Smooth muscle cell (in vitro differentiated cells): ENCODE data around the gene TNRC6B. TPM values are rescaled to one million over a fixed set of nuclear protein-coding genes. Genes with fewer than 3 reads are reported as not detected.

Experiments used
- DNase-seq: peaks from one replicate; lab custom pipeline; 2025; ENCODE audit not compliant: unreplicated experiment; lab: John Stamatoyannopoulos, UW
- H2AFZ ChIP-seq: fragments of 200-600 bp; sonication (generic); 2 replicates; pipeline ENCODE4 v1.6.0; 2016; ENCODE audit warnings: antibody characterized with exemption, low read depth, mild to moderate bottlenecking
- H3F3A ChIP-seq: fragments of 200-600 bp; sonication (generic); 2 replicates; pipeline ENCODE4 v1.6.0; 2017; ENCODE audit warnings: antibody characterized with exemption, low read depth
- H3K27ac ChIP-seq: fragments of 200-600 bp; sonication (generic); 2 replicates; pipeline ENCODE4 v1.5.1; 2016; ENCODE audit warnings: low read depth, mild to moderate bottlenecking
- H3K27me3 ChIP-seq: fragments of 200-600 bp; sonication (generic); 2 replicates; pipeline ENCODE4 v1.6.1; 2016; ENCODE audit warnings: low read depth, mild to moderate bottlenecking
- H3K36me3 ChIP-seq: fragments of 200-600 bp; sonication (generic); 2 replicates; pipeline ENCODE4 v1.5.1; 2016; ENCODE audit warnings: low read depth
- H3K4me1 ChIP-seq: fragments of 200-600 bp; sonication (generic); 2 replicates; pipeline ENCODE4 v1.5.1; 2016; ENCODE audit warnings: low read depth
- H3K4me2 ChIP-seq: fragments of 200-600 bp; sonication (generic); 2 replicates; pipeline ENCODE4 v1.6.0; 2016; ENCODE audit warnings: mild to moderate bottlenecking
- H3K4me3 ChIP-seq: fragments of 200-600 bp; sonication (generic); 2 replicates; pipeline ENCODE4 v1.5.1; 2016; ENCODE audit warnings: mild to moderate bottlenecking
- H3K79me2 ChIP-seq: fragments of 200-600 bp; sonication (generic); 2 replicates; pipeline ENCODE4 v1.6.0; 2016; ENCODE audit warnings: low read depth, mild to moderate bottlenecking
- H3K9ac ChIP-seq: fragments of 200-600 bp; sonication (generic); 2 replicates; pipeline ENCODE4 v1.6.0; 2016; ENCODE audit warnings: low read depth
- H3K9me3 ChIP-seq: fragments of 200-600 bp; sonication (generic); replicated peaks from 2 replicates; pipeline ENCODE4 v1.5.1; 2016; ENCODE audit warnings: low read depth
- H4K20me1 ChIP-seq: fragments of 200-600 bp; sonication (generic); 2 replicates; pipeline ENCODE4 v1.6.0; 2016; ENCODE audit warnings: low read depth
- WGBS: methylation state at CpG from one replicate; pipeline ENCODE4 v1.1.7; 2016; ENCODE audit warnings: low lambda C conversion rate; 5-methylcytosine and 5-hydroxymethylcytosine counted together
- polyA plus RNA-seq: library from polyadenylated mRNA; unstranded; fragments of >200 nt; fragmentation: Nextera tagmentation; extraction: Ambion mirVana; gene quantifications from 2 replicates; pipeline ENCODE4 v1.2.1, GENCODE V29; 2016
- total RNA-seq: library from RNA; depleted of rRNA; stranded (reverse); fragments of >200 nt; gene quantifications from 2 replicates; pipeline ENCODE4 v1.2.3, GENCODE V29; 2014
- TF ChIP-seq, protein P1 (sequence below): fragments of 200-600 bp; sonication (generic); IDR thresholded peaks from 2 replicates; pipeline ENCODE4 v1.5.1; 2017; ENCODE audit warnings: borderline replicate concordance, mild to moderate bottlenecking, antibody characterized with exemption; ENCODE audit not compliant: insufficient read depth, poor library complexity, severe bottlenecking

Gene TNRC6B
- total and polyA plus RNA-seq, 2 experiments from 2014 or later, result 21.5 to 44.4 TPM

DNA sequence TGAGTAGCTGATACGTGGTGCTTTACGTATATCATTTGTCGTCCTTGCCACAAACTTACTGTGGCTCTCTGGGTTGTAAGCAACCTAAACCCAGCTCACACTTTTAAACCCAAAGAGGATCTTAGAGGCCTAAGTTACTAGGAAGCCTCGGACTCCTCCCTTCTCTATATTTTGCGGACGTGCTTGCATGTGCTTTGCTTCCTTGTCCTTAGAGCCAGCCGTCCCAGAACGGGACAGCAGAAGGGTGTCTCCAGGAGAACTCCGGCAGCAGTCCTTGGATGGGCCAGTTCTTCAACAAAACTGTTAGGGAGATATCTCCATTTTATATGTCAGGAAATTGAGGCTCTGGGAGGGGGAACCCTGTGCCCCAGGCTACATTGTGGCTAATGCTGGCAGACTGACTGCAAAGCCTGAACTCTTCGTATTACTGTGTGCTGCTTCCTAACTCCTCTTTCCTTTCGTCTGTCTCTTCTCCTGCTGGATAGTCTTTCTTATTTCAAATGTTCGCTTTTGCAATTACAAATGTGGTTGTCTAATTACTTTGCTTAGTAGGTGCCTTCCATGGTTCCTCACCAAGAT is 33.8 kb downstream of the TNRC6B start:
- Histone ChIP-seq H3K27ac (no peak overlapping the region), H3K4me1 (peaks cover 11% of the 10 kb centered on the region), H3K4me3 (no peak overlapping the region), H3K9ac (no peak overlapping the region), H2AFZ (no peak overlapping the region), H3K27me3 (no peaks in the 10 kb centered on the region), H3K79me2 (peaks cover 97% of the 10 kb centered on the region), H3K4me2 (no peak overlapping the region), H3K9me3 (no peaks in the 10 kb centered on the region), H3F3A (no peaks in the 10 kb centered on the region), H3K36me3 (no peaks in the 10 kb centered on the region), H4K20me1 (peaks cover 100% of the 10 kb centered on the region)
- 81% methylated on average over 12 of the region's 12 CpGs for WGBS
- no peak for DNase-seq
- TF ChIP-seq, protein P1, sequence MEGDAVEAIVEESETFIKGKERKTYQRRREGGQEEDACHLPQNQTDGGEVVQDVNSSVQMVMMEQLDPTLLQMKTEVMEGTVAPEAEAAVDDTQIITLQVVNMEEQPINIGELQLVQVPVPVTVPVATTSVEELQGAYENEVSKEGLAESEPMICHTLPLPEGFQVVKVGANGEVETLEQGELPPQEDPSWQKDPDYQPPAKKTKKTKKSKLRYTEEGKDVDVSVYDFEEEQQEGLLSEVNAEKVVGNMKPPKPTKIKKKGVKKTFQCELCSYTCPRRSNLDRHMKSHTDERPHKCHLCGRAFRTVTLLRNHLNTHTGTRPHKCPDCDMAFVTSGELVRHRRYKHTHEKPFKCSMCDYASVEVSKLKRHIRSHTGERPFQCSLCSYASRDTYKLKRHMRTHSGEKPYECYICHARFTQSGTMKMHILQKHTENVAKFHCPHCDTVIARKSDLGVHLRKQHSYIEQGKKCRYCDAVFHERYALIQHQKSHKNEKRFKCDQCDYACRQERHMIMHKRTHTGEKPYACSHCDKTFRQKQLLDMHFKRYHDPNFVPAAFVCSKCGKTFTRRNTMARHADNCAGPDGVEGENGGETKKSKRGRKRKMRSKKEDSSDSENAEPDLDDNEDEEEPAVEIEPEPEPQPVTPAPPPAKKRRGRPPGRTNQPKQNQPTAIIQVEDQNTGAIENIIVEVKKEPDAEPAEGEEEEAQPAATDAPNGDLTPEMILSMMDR, result no peak

DNA sequence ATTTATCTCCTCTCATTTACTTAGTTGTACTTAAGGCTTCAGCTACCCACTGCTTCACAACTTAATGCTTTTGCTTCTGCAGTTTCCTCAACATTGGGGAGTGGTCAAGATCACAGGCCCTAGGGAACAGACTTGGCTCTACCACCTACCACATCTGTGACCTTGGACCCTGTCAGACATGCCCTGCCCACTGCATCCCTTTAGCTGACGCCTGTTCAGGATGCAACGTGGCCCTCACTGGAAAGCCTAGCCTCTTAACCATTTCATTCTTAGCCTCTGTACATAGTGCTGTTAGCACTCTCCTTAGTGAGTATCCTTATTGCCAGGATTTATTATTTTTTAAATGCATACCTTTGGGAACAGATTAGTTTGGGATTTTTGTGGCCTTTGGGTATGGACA is 34.4 kb downstream of the TNRC6B start:
- Histone ChIP-seq H3K9ac (no peak overlapping the region), H3K4me2 (no peak overlapping the region), H4K20me1 (peaks cover 100% of the 10 kb centered on the region), H3F3A (no peaks in the 10 kb centered on the region), H3K4me3 (no peak overlapping the region), H3K27me3 (no peaks in the 10 kb centered on the region), H3K36me3 (no peaks in the 10 kb centered on the region), H3K9me3 (no peaks in the 10 kb centered on the region), H2AFZ (no peak overlapping the region), H3K27ac (no peak overlapping the region), H3K79me2 (peaks cover 97% of the 10 kb centered on the region), H3K4me1 (peaks cover 11% of the 10 kb centered on the region)
- DNase-seq, result no peak
- WGBS, result 70% methylated on average over 2 of the region's 2 CpGs
- TF ChIP-seq, protein P1, result no peak

DNA sequence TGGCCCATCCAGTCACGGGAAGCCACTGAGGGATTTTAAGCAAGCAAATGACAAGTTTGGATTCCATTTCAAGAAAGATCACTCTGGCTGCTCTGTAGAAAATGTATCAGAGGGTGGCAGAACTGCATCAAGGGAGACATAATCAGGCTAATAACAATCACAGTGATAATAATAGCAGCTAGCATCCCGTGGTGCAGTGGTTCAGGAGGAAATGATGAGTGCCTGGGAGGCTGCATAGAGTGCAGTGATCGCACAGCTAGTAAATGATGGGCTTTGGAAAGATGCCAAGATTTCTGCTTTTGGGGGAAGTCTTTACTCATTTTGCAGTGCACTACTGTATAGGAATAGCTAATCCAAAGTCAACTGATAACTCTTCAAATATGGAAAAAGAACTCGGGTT is 35.8 kb downstream of the TNRC6B start:
- Histone ChIP-seq H3K79me2 (peaks cover 99% of the 10 kb centered on the region), H3K27ac (no peak overlapping the region), H4K20me1 (peaks cover 100% of the 10 kb centered on the region), H3K4me1 (peaks cover 11% of the 10 kb centered on the region), H3K36me3 (no peaks in the 10 kb centered on the region), H3K9ac (no peak overlapping the region), H3K9me3 (no peaks in the 10 kb centered on the region), H2AFZ (no peak overlapping the region), H3F3A (no peaks in the 10 kb centered on the region), H3K27me3 (no peaks in the 10 kb centered on the region), H3K4me2 (no peak overlapping the region), H3K4me3 (no peak overlapping the region)
- TF ChIP-seq, protein P1, result no peak
- WGBS, result 78% methylated on average over 4 of the region's 4 CpGs
- DNase-seq, result no peak

DNA sequence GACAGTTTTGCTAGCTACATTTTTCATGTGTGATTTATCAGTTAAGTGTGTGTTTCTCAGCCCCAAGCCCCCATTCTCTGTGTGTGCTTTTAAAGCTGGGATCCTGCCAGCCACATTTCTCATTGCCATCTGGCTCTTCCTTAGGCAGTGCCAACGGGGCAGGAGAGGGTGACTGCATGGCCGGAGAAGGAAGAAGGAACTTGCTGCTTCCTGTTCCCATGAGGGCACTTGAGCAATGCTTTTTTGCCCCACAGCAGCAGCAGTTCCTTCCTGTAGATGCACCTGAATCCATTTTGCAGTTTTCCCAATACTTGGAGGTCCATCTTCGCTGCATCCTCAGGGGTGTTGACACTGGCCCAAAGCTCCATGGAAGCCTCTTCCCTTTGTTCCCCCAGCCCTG is 37.5 kb downstream of the TNRC6B start:
- TF ChIP-seq, protein P1, result no peak
- H3K9me3 ChIP-seq, result no peaks in the 10 kb centered on the region
- H3K4me1 ChIP-seq, result peaks cover 3% of the 10 kb centered on the region
- H3K27ac ChIP-seq, result no peak overlapping the region
- H3K36me3 ChIP-seq, result no peaks in the 10 kb centered on the region
- H4K20me1 ChIP-seq, result peaks cover 100% of the 10 kb centered on the region
- no peak overlapping the region for H3K9ac ChIP-seq
- H3K79me2 ChIP-seq, result peaks cover 98% of the 10 kb centered on the region
- no peak for DNase-seq
- no peak overlapping the region for H3K4me2 ChIP-seq
- WGBS, result 93% methylated on average over 3 of the region's 3 CpGs
- no peak overlapping the region for H2AFZ ChIP-seq
- no peaks in the 10 kb centered on the region for H3F3A ChIP-seq
- no peak overlapping the region for H3K4me3 ChIP-seq
- H3K27me3 ChIP-seq, result no peaks in the 10 kb centered on the region
